ENCODE measurements around the gene TXLNG. TPM values are rescaled to one million over a fixed set of nuclear protein-coding genes. Genes with fewer than 3 reads are reported as not detected.

The TXLNG gene
- total RNA-seq, 4 donors from 2014 or later, result 9.6 to 13.6 (median 11.9) TPM

- Histone ChIP-seq H3K27ac (replicated peaks in 1 of 4) (peak overlapping the region in 1 of 4 donors; percentile 88), H3K4me3 (peak overlapping the region in 1 of 4 donors; percentile 68), H3K36me3 (no peaks in the 10 kb centered on the region), H3K9me3 (no peaks in the 10 kb centered on the region), H3K27me3 (no peaks in the 10 kb centered on the region), H3K4me1 (peaks cover 11 to 66% (median 61%) of the 10 kb centered on the region in 4 donors)
- 88% methylated on average over 6 of the region's 6 CpGs for WGBS
- DNase-seq (ENCODE audit: extremely low spot score), result no peak
- TF ChIP-seq POLR2AphosphoS5 (IDR thresholded peaks at IDR 0.05) (no peak), POLR2A (IDR thresholded peaks at IDR 0.05; ENCODE audit: low read depth) (no peak), CTCF (IDR thresholded peaks at IDR 0.05) (no peak)
- intact Hi-C loops (cut with DNase I), result loop anchor here (5.0 kb wide), 2 partner anchors 41 to 81 kb away; partner anchors contain the start of gene TXLNG
These were observed 81.7 kb downstream of the TXLNG start for GRCh38 chrX:16867947-16868346.

- peak overlapping the region; percentile 64 to 77 (median 68) for H3K4me3 ChIP-seq
These were observed 82.7 kb downstream of the TXLNG start for GRCh38 chrX:16868920-16869319.

GRCh38 chrX:16869393-16870094, 83.3 kb downstream of the TXLNG start:
- DNase-seq (ENCODE audit: extremely low spot score), result no peak
- 39% methylated on average over 2 of the region's 92 CpGs for WGBS
- TF ChIP-seq EP300 (IDR thresholded peaks at IDR 0.05) (no peak), CTCF (IDR thresholded peaks at IDR 0.05) (no peak), POLR2AphosphoS5 (IDR thresholded peaks at IDR 0.05) (no peak), POLR2A (IDR thresholded peaks at IDR 0.05; ENCODE audit: low read depth) (no peak)
- no peaks in the 10 kb centered on the region for H3K9me3 ChIP-seq
- H3K27me3 ChIP-seq, result no peaks in the 10 kb centered on the region
- peak overlapping the region; percentile 64 to 77 (median 68) for H3K4me3 ChIP-seq
- intact Hi-C loops (cut with DNase I), result loop anchor here (5.0 to 10.0 kb wide), 4 partner anchors 42 to 1015 kb away; partner anchors contain the start of genes AP1S2, CTPS2, SYAP1 and TXLNG
- no peaks in the 10 kb centered on the region for H3K36me3 ChIP-seq
- H3K4me1 ChIP-seq, result peaks cover 11 to 64% (median 57%) of the 10 kb centered on the region in 4 donors
- peak overlapping the region; percentile 88 to 93 (median 90) for H3K27ac ChIP-seq (replicated peaks in 1 of 4)

More at GRCh38 chrX:16868920-16869319, 82.7 kb downstream of the TXLNG start:
- no peak for TF ChIP-seq POLR2A (IDR thresholded peaks at IDR 0.05; ENCODE audit: low read depth)
- TF ChIP-seq POLR2AphosphoS5 (IDR thresholded peaks at IDR 0.05), result no peak
- no peak for TF ChIP-seq CTCF (IDR thresholded peaks at IDR 0.05)
- no peak for TF ChIP-seq EP300 (IDR thresholded peaks at IDR 0.05)
- 48% methylated on average over 7 of the region's 7 CpGs for WGBS
- intact Hi-C loops (cut with DNase I), result loop anchor here (5.0 kb wide), 2 partner anchors 42 to 82 kb away; partner anchors contain the start of gene TXLNG
- no peak for DNase-seq (ENCODE audit: extremely low spot score)
- no peaks in the 10 kb centered on the region for H3K36me3 ChIP-seq
- no peaks in the 10 kb centered on the region for H3K9me3 ChIP-seq
- H3K4me1 ChIP-seq, result peaks cover 11 to 66% (median 59%) of the 10 kb centered on the region in 4 donors
- no peaks in the 10 kb centered on the region for H3K27me3 ChIP-seq
- peak overlapping the region; percentile 88 to 93 (median 90) for H3K27ac ChIP-seq (replicated peaks in 1 of 4)

GRCh38 chrX:16870095-16870861, 84.0 kb downstream of the TXLNG start, which contains the start of gene RBBP7:
TSS of gene RBBP7 (minus strand) at chrX:16870362. CDS start at chrX:16870053, 309 bp downstream.
- intact Hi-C loops (cut with DNase I), result loop anchor here (10.0 kb wide), 2 partner anchors 155 to 1015 kb away; partner anchors contain the start of genes AP1S2, CTPS2 and SYAP1
- H3K27me3 ChIP-seq, result no peaks in the 10 kb centered on the region
- H3K27ac ChIP-seq (replicated peaks in 1 of 4), result peak within 1 kb of the TSS; percentile 88 to 93 (median 90)
- no peaks in the 10 kb centered on the region for H3K9me3 ChIP-seq
- DNase-seq (ENCODE audit: extremely low spot score), result peak; percentile 93
- no peaks in the 10 kb centered on the region for H3K36me3 ChIP-seq
- TF ChIP-seq POLR2A (IDR thresholded peaks at IDR 0.05; ENCODE audit: low read depth), result peak; percentile 80
- TF ChIP-seq POLR2AphosphoS5 (IDR thresholded peaks at IDR 0.05), result peak; percentile 90 to 96
- no peak for TF ChIP-seq EP300 (IDR thresholded peaks at IDR 0.05)
- no peak for TF ChIP-seq CTCF (IDR thresholded peaks at IDR 0.05)
- H3K4me1 ChIP-seq, result peaks cover 11 to 61% (median 54%) of the 10 kb centered on the region in 4 donors
- peak within 1 kb of the TSS; percentile 64 to 77 (median 68) for H3K4me3 ChIP-seq
- WGBS, result under 1% methylated on average over 60 of the region's 84 CpGs
